Measurements from ENCODE around the gene ACTN4.
A peak's percentile ranks its signal among the peaks of the same experiment; 100 is the strongest.

GRCh38 chr19:38730731-38731589 lies 83.5 kb downstream of the ACTN4 start:
- no peak for TF ChIP-seq CTCF (IDR thresholded peaks at IDR 0.05)
- TF ChIP-seq POLR2AphosphoS5 (IDR thresholded peaks at IDR 0.05; ENCODE audit: low read depth, low read length): peak; percentile 60
- TF ChIP-seq, protein P1, sequence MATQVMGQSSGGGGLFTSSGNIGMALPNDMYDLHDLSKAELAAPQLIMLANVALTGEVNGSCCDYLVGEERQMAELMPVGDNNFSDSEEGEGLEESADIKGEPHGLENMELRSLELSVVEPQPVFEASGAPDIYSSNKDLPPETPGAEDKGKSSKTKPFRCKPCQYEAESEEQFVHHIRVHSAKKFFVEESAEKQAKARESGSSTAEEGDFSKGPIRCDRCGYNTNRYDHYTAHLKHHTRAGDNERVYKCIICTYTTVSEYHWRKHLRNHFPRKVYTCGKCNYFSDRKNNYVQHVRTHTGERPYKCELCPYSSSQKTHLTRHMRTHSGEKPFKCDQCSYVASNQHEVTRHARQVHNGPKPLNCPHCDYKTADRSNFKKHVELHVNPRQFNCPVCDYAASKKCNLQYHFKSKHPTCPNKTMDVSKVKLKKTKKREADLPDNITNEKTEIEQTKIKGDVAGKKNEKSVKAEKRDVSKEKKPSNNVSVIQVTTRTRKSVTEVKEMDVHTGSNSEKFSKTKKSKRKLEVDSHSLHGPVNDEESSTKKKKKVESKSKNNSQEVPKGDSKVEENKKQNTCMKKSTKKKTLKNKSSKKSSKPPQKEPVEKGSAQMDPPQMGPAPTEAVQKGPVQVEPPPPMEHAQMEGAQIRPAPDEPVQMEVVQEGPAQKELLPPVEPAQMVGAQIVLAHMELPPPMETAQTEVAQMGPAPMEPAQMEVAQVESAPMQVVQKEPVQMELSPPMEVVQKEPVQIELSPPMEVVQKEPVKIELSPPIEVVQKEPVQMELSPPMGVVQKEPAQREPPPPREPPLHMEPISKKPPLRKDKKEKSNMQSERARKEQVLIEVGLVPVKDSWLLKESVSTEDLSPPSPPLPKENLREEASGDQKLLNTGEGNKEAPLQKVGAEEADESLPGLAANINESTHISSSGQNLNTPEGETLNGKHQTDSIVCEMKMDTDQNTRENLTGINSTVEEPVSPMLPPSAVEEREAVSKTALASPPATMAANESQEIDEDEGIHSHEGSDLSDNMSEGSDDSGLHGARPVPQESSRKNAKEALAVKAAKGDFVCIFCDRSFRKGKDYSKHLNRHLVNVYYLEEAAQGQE (IDR thresholded peaks at IDR 0.05; ENCODE audit: insufficient read depth in 1 of 2, low read depth in 2 of 2, low read length in 1 of 2): no peak
- TF ChIP-seq TCF7L2 (IDR thresholded peaks at IDR 0.05; ENCODE audit: low read depth, low read length): no peak; the same call in 1 of the 2 replicates
- 0 out of 2 replicates have a peak, but pooled peaks have one; percentile 65 for TF ChIP-seq SIN3A (IDR thresholded peaks at IDR 0.05; ENCODE audit: borderline replicate concordance, insufficient read depth, low read depth, low read length)

All from Panc1 (cell line).